Kidney epithelial cell (primary cell): Measurements from ENCODE around the gene RANBP3L. TPM values are rescaled to one million over a fixed set of nuclear protein-coding genes. Genes with fewer than 3 reads are reported as not detected.
A peak's percentile ranks its signal among the peaks of the same experiment; 100 is the strongest.

ENCODE experiments used
- DNase-seq: peaks from one replicate; pipeline ENCODE4 v3.0.0-alpha.2; 2010; ENCODE audit warnings: low read depth
- H3K27me3 ChIP-seq: 2 replicates; pipeline ENCODE4 v1.6.0; 2011; ENCODE audit warnings: low read length; ENCODE audit not compliant: control insufficient read depth, insufficient read depth
- H3K36me3 ChIP-seq: 2 replicates; pipeline ENCODE4 v1.5.1; 2011; ENCODE audit warnings: low read length; ENCODE audit not compliant: control insufficient read depth, insufficient read depth
- H3K4me3 ChIP-seq: 2 replicates; pipeline ENCODE4 v1.5.1; 2011; ENCODE audit warnings: low read depth, mild to moderate bottlenecking, control low read depth, low read length
- CTCF ChIP-seq: IDR thresholded peaks from 2 replicates; pipeline ENCODE4 v1.5.1; 2011; ENCODE audit warnings: mild to moderate bottlenecking, moderate library complexity, low read length, control low read depth, inconsistent platforms; ENCODE audit not compliant: insufficient read depth, poor library complexity, severe bottlenecking
- total RNA-seq: library from RNA; depleted of rRNA; stranded (reverse); fragments of >200 nt; gene quantifications from 2 replicates; pipeline ENCODE4 v1.2.3, GENCODE V29; 2015

The RANBP3L gene
- total RNA-seq, 1 donor from 2014 or later = not detected

GRCh38 chr5:36242534-36243485 lies 58.9 kb downstream of the RANBP3L start:
- H3K36me3 ChIP-seq = no peaks in the 10 kb centered on the region
- no peak for DNase-seq
- H3K4me3 ChIP-seq = peak overlapping the region; percentile 79
- H3K27me3 ChIP-seq = no peaks in the 10 kb centered on the region
- TF ChIP-seq CTCF = no peak

GRCh38 chr5:36241631-36242533 lies 59.8 kb downstream of the RANBP3L start, which contains the start of gene NADK2:
Gene NADK2, minus strand, starts transcription at chr5:36241925. Its CDS starts 127 bp downstream, at chr5:36241798.
- peak; percentile 70 for TF ChIP-seq CTCF
- Histone ChIP-seq H3K27me3 (no peaks in the 10 kb centered on the region), H3K4me3 (peak within 1 kb of the TSS; percentile 79), H3K36me3 (no peaks in the 10 kb centered on the region)
- peak; percentile 66 for DNase-seq

- DNase-seq = no peak
- no peak for TF ChIP-seq CTCF
- H3K27me3 ChIP-seq = no peaks in the 10 kb centered on the region
Measured at GRCh38 chr5:36240779-36241630, 60.7 kb downstream of the RANBP3L start.

GRCh38 chr5:36239370-36240293 lies 62.1 kb downstream of the RANBP3L start:
- Histone ChIP-seq H3K4me3 (no peak overlapping the region), H3K36me3 (no peaks in the 10 kb centered on the region), H3K27me3 (no peaks in the 10 kb centered on the region)
- TF ChIP-seq CTCF = no peak
- DNase-seq = no peak

More at GRCh38 chr5:36240779-36241630, 60.7 kb downstream of the RANBP3L start:
- Histone ChIP-seq H3K36me3 (no peaks in the 10 kb centered on the region), H3K4me3 (peak overlapping the region; percentile 79)
